ENCODE measurements around the gene BPIFB2.

The BPIFB2 gene

GRCh38 chr20:33034901-33035492 is 27.5 kb downstream of the BPIFB2 start:
- H2BK120ac ChIP-seq (ENCODE audit: low read depth, low read length): no peak overlapping the region
- H3K9ac ChIP-seq (ENCODE audit: low read length): no peak overlapping the region
- no peaks in the 10 kb centered on the region for H3K4me1 ChIP-seq (ENCODE audit: control insufficient read depth, insufficient read depth, low read depth, low read length)
- H2AK5ac ChIP-seq (ENCODE audit: low read length, severe bottlenecking): no peak overlapping the region
- 58% methylated on average over 6 of the region's 6 CpGs for WGBS
- no peak overlapping the region for H3K14ac ChIP-seq (ENCODE audit: low read length in 2 of 2)
- H3K4me3 ChIP-seq (ENCODE audit: insufficient read depth in 1 of 2, low read depth in 1 of 2, low read length in 2 of 2): no peak overlapping the region
- no peak overlapping the region for H3K4me2 ChIP-seq (ENCODE audit: low read length, poor library complexity, severe bottlenecking)
- H2BK12ac ChIP-seq (ENCODE audit: low read length in 2 of 2): no peak overlapping the region
- peaks cover 4 to 44% of the 10 kb centered on the region in 2 experiments for H3K27me3 ChIP-seq (ENCODE audit: control insufficient read depth in 1 of 2, insufficient read depth in 1 of 2, low read length in 2 of 2)
- peaks cover 3% of the 10 kb centered on the region for H3K9me3 ChIP-seq (ENCODE audit: control insufficient read depth, low read length)
- no peak overlapping the region for H2AFZ ChIP-seq (ENCODE audit: low read depth, low read length)
- no peak overlapping the region for H2BK15ac ChIP-seq (ENCODE audit: low read depth, poor library complexity, severe bottlenecking)
- H3K36me3 ChIP-seq (ENCODE audit: control insufficient read depth in 1 of 2, insufficient read depth in 2 of 2, low read depth in 1 of 2, low read length in 2 of 2): no peaks in the 10 kb centered on the region
- H3K79me1 ChIP-seq (replicated peaks; ENCODE audit: low read length, poor library complexity, severe bottlenecking): no peaks in the 10 kb centered on the region
- H4K91ac ChIP-seq (ENCODE audit: low read length): no peak overlapping the region
- H3K4ac ChIP-seq (ENCODE audit: low read depth in 1 of 2, low read length in 2 of 2): no peak overlapping the region
- H4K8ac ChIP-seq (ENCODE audit: low read length): no peak overlapping the region
- H3K23ac ChIP-seq (ENCODE audit: low read length in 2 of 2): no peak overlapping the region
- H3K27ac ChIP-seq (ENCODE audit: low read length, poor library complexity, severe bottlenecking): no peak overlapping the region
- no peak overlapping the region for H2BK5ac ChIP-seq (ENCODE audit: low read depth, low read length, poor library complexity, severe bottlenecking)
- H3K18ac ChIP-seq (ENCODE audit: low read depth in 1 of 2, low read length in 2 of 2): no peak overlapping the region
- DNase-seq: no peak

- Histone ChIP-seq H2BK120ac (ENCODE audit: low read depth, low read length) (no peak overlapping the region), H4K91ac (ENCODE audit: low read length) (no peak overlapping the region), H3K27me3 (ENCODE audit: control insufficient read depth in 1 of 2, insufficient read depth in 1 of 2, low read length in 2 of 2) (peaks cover 3 to 43% of the 10 kb centered on the region in 2 experiments), H3K36me3 (ENCODE audit: control insufficient read depth in 1 of 2, insufficient read depth in 2 of 2, low read depth in 1 of 2, low read length in 2 of 2) (no peaks in the 10 kb centered on the region), H3K4ac (ENCODE audit: low read depth in 1 of 2, low read length in 2 of 2) (no peak overlapping the region), H2BK5ac (ENCODE audit: low read depth, low read length, poor library complexity, severe bottlenecking) (no peak overlapping the region), H3K9me3 (ENCODE audit: control insufficient read depth, low read length) (peaks cover 3% of the 10 kb centered on the region), H3K14ac (ENCODE audit: low read length in 2 of 2) (no peak overlapping the region), H2AK5ac (ENCODE audit: low read length, severe bottlenecking) (no peak overlapping the region), H3K4me1 (ENCODE audit: control insufficient read depth, insufficient read depth, low read depth, low read length) (no peaks in the 10 kb centered on the region), H3K79me1 (replicated peaks; ENCODE audit: low read length, poor library complexity, severe bottlenecking) (no peaks in the 10 kb centered on the region), H3K4me2 (ENCODE audit: low read length, poor library complexity, severe bottlenecking) (no peak overlapping the region), H3K9ac (ENCODE audit: low read length) (no peak overlapping the region), H3K4me3 (ENCODE audit: insufficient read depth in 1 of 2, low read depth in 1 of 2, low read length in 2 of 2) (no peak overlapping the region), H3K18ac (ENCODE audit: low read depth in 1 of 2, low read length in 2 of 2) (no peak overlapping the region), H3K23ac (ENCODE audit: low read length in 2 of 2) (no peak overlapping the region), H2BK15ac (ENCODE audit: low read depth, poor library complexity, severe bottlenecking) (no peak overlapping the region), H2BK12ac (ENCODE audit: low read length in 2 of 2) (no peak overlapping the region), H3K27ac (ENCODE audit: low read length, poor library complexity, severe bottlenecking) (no peak overlapping the region), H2AFZ (ENCODE audit: low read depth, low read length) (no peak overlapping the region), H4K8ac (ENCODE audit: low read length) (no peak overlapping the region)
- WGBS: 66% methylated on average over 5 of the region's 5 CpGs
- DNase-seq: no peak
Measured at GRCh38 chr20:33037456-33037855, 30.0 kb downstream of the BPIFB2 start.

DNA sequence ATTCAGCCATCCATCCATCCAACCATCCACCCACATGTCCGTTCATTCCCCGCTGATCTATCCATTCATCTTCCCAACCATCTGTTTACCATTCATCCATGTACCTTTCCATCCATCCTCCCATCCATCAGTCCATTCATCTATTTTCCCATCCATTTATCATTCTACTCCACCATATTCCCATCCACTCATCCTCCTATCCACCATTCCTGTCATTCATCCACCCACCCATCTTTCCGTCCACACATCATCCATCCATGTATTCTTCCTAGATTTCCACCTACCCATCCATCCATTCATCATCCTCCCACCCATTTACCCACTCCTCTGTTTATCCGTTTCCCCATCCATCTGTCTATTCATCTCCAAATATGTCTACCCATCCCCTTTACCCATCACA is 30.7 kb downstream of the BPIFB2 start:
- no peak overlapping the region for H2AK5ac ChIP-seq (ENCODE audit: low read length, severe bottlenecking)
- no peaks in the 10 kb centered on the region for H3K4me1 ChIP-seq (ENCODE audit: control insufficient read depth, insufficient read depth, low read depth, low read length)
- H3K9ac ChIP-seq (ENCODE audit: low read length): no peak overlapping the region
- no peak overlapping the region for H2BK5ac ChIP-seq (ENCODE audit: low read depth, low read length, poor library complexity, severe bottlenecking)
- H3K23ac ChIP-seq (ENCODE audit: low read length in 2 of 2): no peak overlapping the region
- no peak overlapping the region for H2BK12ac ChIP-seq (ENCODE audit: low read length in 2 of 2)
- H3K27ac ChIP-seq (ENCODE audit: low read length, poor library complexity, severe bottlenecking): no peak overlapping the region
- 84% methylated on average over 4 of the region's 4 CpGs for WGBS
- H4K8ac ChIP-seq (ENCODE audit: low read length): no peak overlapping the region
- no peak overlapping the region for H3K18ac ChIP-seq (ENCODE audit: low read depth in 1 of 2, low read length in 2 of 2)
- H4K91ac ChIP-seq (ENCODE audit: low read length): no peak overlapping the region
- no peak overlapping the region for H3K14ac ChIP-seq (ENCODE audit: low read length in 2 of 2)
- peaks cover 3% of the 10 kb centered on the region for H3K9me3 ChIP-seq (ENCODE audit: control insufficient read depth, low read length)
- no peak overlapping the region for H2BK15ac ChIP-seq (ENCODE audit: low read depth, poor library complexity, severe bottlenecking)
- H2BK120ac ChIP-seq (ENCODE audit: low read depth, low read length): no peak overlapping the region
- peaks cover 0 to 44% of the 10 kb centered on the region in 2 experiments for H3K27me3 ChIP-seq (ENCODE audit: control insufficient read depth in 1 of 2, insufficient read depth in 1 of 2, low read length in 2 of 2)
- H3K4me2 ChIP-seq (ENCODE audit: low read length, poor library complexity, severe bottlenecking): no peak overlapping the region
- H2AFZ ChIP-seq (ENCODE audit: low read depth, low read length): no peak overlapping the region
- H3K4ac ChIP-seq (ENCODE audit: low read depth in 1 of 2, low read length in 2 of 2): no peak overlapping the region
- H3K4me3 ChIP-seq (ENCODE audit: insufficient read depth in 1 of 2, low read depth in 1 of 2, low read length in 2 of 2): no peak overlapping the region
- DNase-seq: no peak
- H3K36me3 ChIP-seq (ENCODE audit: control insufficient read depth in 1 of 2, insufficient read depth in 2 of 2, low read depth in 1 of 2, low read length in 2 of 2): no peaks in the 10 kb centered on the region
- no peaks in the 10 kb centered on the region for H3K79me1 ChIP-seq (replicated peaks; ENCODE audit: low read length, poor library complexity, severe bottlenecking)

- Histone ChIP-seq H4K91ac (ENCODE audit: low read length) (no peak overlapping the region), H3K4me3 (ENCODE audit: insufficient read depth in 1 of 2, low read depth in 1 of 2, low read length in 2 of 2) (no peak overlapping the region), H3K27ac (ENCODE audit: low read length, poor library complexity, severe bottlenecking) (no peak overlapping the region), H3K36me3 (ENCODE audit: control insufficient read depth in 1 of 2, insufficient read depth in 2 of 2, low read depth in 1 of 2, low read length in 2 of 2) (no peaks in the 10 kb centered on the region), H3K9ac (ENCODE audit: low read length) (no peak overlapping the region), H2BK12ac (ENCODE audit: low read length in 2 of 2) (no peak overlapping the region), H3K79me1 (replicated peaks; ENCODE audit: low read length, poor library complexity, severe bottlenecking) (no peaks in the 10 kb centered on the region), H2AFZ (ENCODE audit: low read depth, low read length) (no peak overlapping the region), H2BK5ac (ENCODE audit: low read depth, low read length, poor library complexity, severe bottlenecking) (no peak overlapping the region), H3K4me1 (ENCODE audit: control insufficient read depth, insufficient read depth, low read depth, low read length) (no peaks in the 10 kb centered on the region), H3K4ac (ENCODE audit: low read depth in 1 of 2, low read length in 2 of 2) (no peak overlapping the region), H3K23ac (ENCODE audit: low read length in 2 of 2) (no peak overlapping the region), H4K8ac (ENCODE audit: low read length) (no peak overlapping the region), H3K14ac (ENCODE audit: low read length in 2 of 2) (no peak overlapping the region), H2BK15ac (ENCODE audit: low read depth, poor library complexity, severe bottlenecking) (no peak overlapping the region), H2AK5ac (ENCODE audit: low read length, severe bottlenecking) (no peak overlapping the region), H3K27me3 (ENCODE audit: control insufficient read depth in 1 of 2, insufficient read depth in 1 of 2, low read length in 2 of 2) (peaks cover 0 to 27% of the 10 kb centered on the region in 2 experiments), H3K18ac (ENCODE audit: low read depth in 1 of 2, low read length in 2 of 2) (no peak overlapping the region), H3K9me3 (ENCODE audit: control insufficient read depth, low read length) (peaks cover 13% of the 10 kb centered on the region), H2BK120ac (ENCODE audit: low read depth, low read length) (no peak overlapping the region), H3K4me2 (ENCODE audit: low read length, poor library complexity, severe bottlenecking) (no peak overlapping the region)
- 83% methylated on average over 3 of the region's 3 CpGs for WGBS
- no peak for DNase-seq
Measured at GRCh38 chr20:33042430-33042829, 34.9 kb downstream of the BPIFB2 start.
